ENCODE results near the gene ABCB4. TPM values are rescaled to one million over a fixed set of nuclear protein-coding genes. Genes with fewer than 3 reads are reported as not detected.

The ABCB4 gene
- total RNA-seq, 4 donors from 2014 or later = 0.38 to 0.76 TPM; not detected in 2

- no peak overlapping the region for H3K27ac ChIP-seq
- H3K4me1 ChIP-seq = no peaks in the 10 kb centered on the region
- intact Hi-C loops (cut with DNase I) = no loop called here
- H3K36me3 ChIP-seq = no peaks in the 10 kb centered on the region
- no peaks in the 10 kb centered on the region for H3K9me3 ChIP-seq
- WGBS, 2 donors = 54 to 55% methylated on average over 4 of the region's 4 CpGs
- TF ChIP-seq CTCF (IDR thresholded peaks at IDR 0.05) (no peak), POLR2A (IDR thresholded peaks at IDR 0.05) (no peak)
- no peak for DNase-seq
- no peak overlapping the region for H3K4me3 ChIP-seq
- no peaks in the 10 kb centered on the region for H3K27me3 ChIP-seq
Observed at GRCh38 chr7:87445897-87446296, 29.6 kb downstream of the ABCB4 start.

GRCh38 chr7:87435546-87435945 lies 39.9 kb downstream of the ABCB4 start:
- no peaks in the 10 kb centered on the region for H3K36me3 ChIP-seq
- H3K4me1 ChIP-seq = no peaks in the 10 kb centered on the region
- H3K9me3 ChIP-seq = no peaks in the 10 kb centered on the region
- H3K27me3 ChIP-seq = no peaks in the 10 kb centered on the region
- intact Hi-C loops (cut with DNase I) = no loop called here
- TF ChIP-seq CTCF (IDR thresholded peaks at IDR 0.05) (no peak), POLR2A (IDR thresholded peaks at IDR 0.05) (no peak)
- no peak overlapping the region for H3K27ac ChIP-seq
- DNase-seq = no peak
- no peak overlapping the region for H3K4me3 ChIP-seq

GRCh38 chr7:87432536-87432935 lies 42.9 kb downstream of the ABCB4 start:
- no peaks in the 10 kb centered on the region for H3K27me3 ChIP-seq
- TF ChIP-seq POLR2A (IDR thresholded peaks at IDR 0.05) (no peak), CTCF (IDR thresholded peaks at IDR 0.05) (no peak)
- no peaks in the 10 kb centered on the region for H3K9me3 ChIP-seq
- no peaks in the 10 kb centered on the region for H3K36me3 ChIP-seq
- no peak overlapping the region for H3K4me3 ChIP-seq
- intact Hi-C loops (cut with DNase I) = no loop called here
- no peak for DNase-seq
- no peaks in the 10 kb centered on the region for H3K4me1 ChIP-seq
- 83 to 88% methylated on average over 2 of the region's 2 CpGs for WGBS, 2 donors
- no peak overlapping the region for H3K27ac ChIP-seq

- Histone ChIP-seq H3K9me3 (no peaks in the 10 kb centered on the region), H3K4me1 (no peaks in the 10 kb centered on the region), H3K27me3 (no peaks in the 10 kb centered on the region), H3K27ac (no peak overlapping the region), H3K4me3 (no peak overlapping the region), H3K36me3 (no peaks in the 10 kb centered on the region)
- intact Hi-C loops (cut with DNase I) = no loop called here
- DNase-seq = no peak
- WGBS, 2 donors = 64 to 83% methylated on average over 3 of the region's 3 CpGs
- TF ChIP-seq POLR2A (IDR thresholded peaks at IDR 0.05) = no peak
- no peak for TF ChIP-seq CTCF (IDR thresholded peaks at IDR 0.05)
Observed at GRCh38 chr7:87427288-87427687, 48.2 kb downstream of the ABCB4 start.

- no peak for TF ChIP-seq CTCF (IDR thresholded peaks at IDR 0.05)
- no peak for TF ChIP-seq POLR2A (IDR thresholded peaks at IDR 0.05)
- Histone ChIP-seq H3K27ac (no peak overlapping the region), H3K4me3 (no peak overlapping the region), H3K9me3 (no peaks in the 10 kb centered on the region), H3K4me1 (no peaks in the 10 kb centered on the region), H3K36me3 (no peaks in the 10 kb centered on the region), H3K27me3 (no peaks in the 10 kb centered on the region)
- 70 to 73% methylated on average over 3 of the region's 3 CpGs for WGBS, 2 donors
- DNase-seq = no peak
- intact Hi-C loops (cut with DNase I) = no loop called here
Observed at GRCh38 chr7:87426160-87426559, 49.3 kb downstream of the ABCB4 start.
